HG03520 (cell line): ENCODE results near the gene RBBP8.

ENCODE experiments used
- ATAC-seq: cut with Tn5 transposase; IDR thresholded peaks from one replicate; pipeline ENCODE4 v1.9.1; 2021; ENCODE audit warnings: mild to moderate bottlenecking, moderate library complexity; ENCODE audit not compliant: unreplicated experiment

Gene RBBP8

GRCh38 chr18:22987547-22988189 is 54.5 kb downstream of the RBBP8 start:
- no peak for ATAC-seq

DNA sequence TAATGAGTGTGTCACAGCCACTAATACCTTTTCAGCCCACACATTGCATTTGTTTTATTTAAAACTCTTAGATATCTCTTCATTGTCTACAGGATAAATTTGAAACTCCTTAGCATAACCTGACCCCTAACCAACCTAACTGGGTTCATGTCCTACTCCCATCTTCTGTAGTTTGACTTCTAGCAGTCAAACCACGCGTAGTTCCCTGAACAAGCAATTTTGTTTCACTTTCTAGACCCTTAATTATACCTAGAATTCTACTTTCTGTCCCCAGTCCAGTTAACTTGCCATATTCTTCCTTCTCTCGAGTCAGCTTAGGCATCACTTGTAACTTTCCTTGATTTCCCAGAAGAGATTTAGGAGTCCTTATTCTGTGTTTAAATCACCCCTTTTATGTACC is 55.1 kb downstream of the RBBP8 start:
- no peak for ATAC-seq

- no peak for ATAC-seq
Measured at GRCh38 chr18:22998344-22998743, 65.2 kb downstream of the RBBP8 start.

DNA sequence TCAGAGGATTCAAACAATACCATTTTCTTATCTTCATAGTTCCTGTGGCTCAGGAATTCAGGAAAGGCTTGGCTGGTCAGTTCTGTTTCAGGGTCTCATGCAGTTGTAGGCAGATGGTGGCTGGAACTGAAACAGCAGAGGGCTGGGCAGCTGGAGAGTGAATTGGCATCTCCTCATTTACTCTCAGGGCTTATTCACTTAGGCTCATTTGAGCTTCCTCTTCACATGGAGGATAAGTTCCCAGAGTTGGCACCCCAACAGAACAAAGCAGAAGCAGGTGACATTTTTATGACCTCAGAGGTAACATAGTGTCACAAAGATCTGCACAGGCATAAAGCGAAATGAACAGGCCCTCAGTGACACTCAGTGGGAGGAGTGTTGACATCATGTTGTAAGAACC is 66.1 kb downstream of the RBBP8 start:
- ATAC-seq, result no peak

GRCh38 chr18:22999647-23000046 is 66.5 kb downstream of the RBBP8 start:
- ATAC-seq, result no peak

- no peak for ATAC-seq
Measured at GRCh38 chr18:23003289-23003688, 70.2 kb downstream of the RBBP8 start.

- no peak for ATAC-seq
Measured at GRCh38 chr18:23012249-23012648, 79.1 kb downstream of the RBBP8 start.

DNA sequence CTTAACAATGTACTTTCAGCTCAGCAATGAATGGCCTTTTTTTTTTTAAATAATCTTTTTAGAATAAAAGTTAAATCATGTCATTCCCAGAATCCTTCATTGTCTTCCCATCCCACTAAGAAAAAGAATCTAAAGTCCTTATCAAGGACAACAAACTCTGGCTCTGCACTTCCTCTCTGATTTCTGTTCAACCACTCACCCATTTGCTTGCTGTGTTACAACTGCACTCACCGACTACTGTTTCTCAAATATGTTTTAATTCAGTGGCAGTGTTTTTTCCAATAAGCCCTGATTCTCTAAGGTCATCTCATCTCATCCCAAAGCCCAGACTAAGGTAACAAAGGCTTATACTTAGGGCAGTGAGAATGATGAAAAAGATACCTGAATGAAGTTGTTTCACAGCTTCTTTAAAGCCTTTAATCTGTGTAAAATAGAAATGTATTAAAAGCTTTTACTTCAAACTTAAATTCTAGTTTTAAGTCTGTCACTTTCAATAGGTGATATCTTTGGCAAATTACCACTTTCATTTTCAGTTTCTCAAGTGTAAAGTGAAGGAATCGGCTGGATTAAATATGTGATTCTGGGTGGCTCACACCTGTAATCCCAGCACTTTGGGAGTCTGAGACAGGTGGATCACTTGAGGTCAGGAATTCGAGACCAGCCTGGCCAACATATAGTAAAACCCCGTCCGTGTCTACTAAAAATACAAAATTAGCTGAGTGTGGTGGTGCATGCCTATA is 87.6 kb downstream of the RBBP8 start:
- no peak for ATAC-seq

- ATAC-seq, result no peak
Measured at GRCh38 chr18:23021623-23022022, 88.5 kb downstream of the RBBP8 start.

GRCh38 chr18:23032030-23032582 is 99.0 kb downstream of the RBBP8 start:
- ATAC-seq, result no peak

DNA sequence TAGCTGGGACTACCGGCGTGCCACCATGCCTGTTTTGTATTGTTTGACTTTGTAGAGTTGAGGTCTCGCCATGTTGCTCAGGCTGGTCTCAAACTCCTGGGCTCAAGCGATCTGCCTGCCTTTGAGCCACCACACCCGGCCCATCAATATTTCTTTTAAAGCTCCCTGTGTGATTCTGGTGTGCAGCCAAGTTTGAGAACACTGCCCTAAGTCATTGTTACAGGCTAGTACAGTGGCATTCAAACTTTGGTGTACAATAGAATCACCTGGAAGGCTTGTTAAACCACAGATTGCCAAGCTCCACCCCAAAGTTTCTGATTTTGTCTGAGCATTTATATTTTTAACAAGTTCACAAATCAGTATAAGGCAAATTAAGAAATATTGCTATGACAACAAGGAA is 99.9 kb downstream of the RBBP8 start:
- ATAC-seq, result no peak

GRCh38 chr18:23036660-23037201 is 103.6 kb downstream of the RBBP8 start:
- ATAC-seq, result no peak

GRCh38 chr18:23037646-23038045 is 104.5 kb downstream of the RBBP8 start:
- ATAC-seq, result no peak

GRCh38 chr18:23038712-23039111 is 105.6 kb downstream of the RBBP8 start:
- ATAC-seq, result no peak

DNA sequence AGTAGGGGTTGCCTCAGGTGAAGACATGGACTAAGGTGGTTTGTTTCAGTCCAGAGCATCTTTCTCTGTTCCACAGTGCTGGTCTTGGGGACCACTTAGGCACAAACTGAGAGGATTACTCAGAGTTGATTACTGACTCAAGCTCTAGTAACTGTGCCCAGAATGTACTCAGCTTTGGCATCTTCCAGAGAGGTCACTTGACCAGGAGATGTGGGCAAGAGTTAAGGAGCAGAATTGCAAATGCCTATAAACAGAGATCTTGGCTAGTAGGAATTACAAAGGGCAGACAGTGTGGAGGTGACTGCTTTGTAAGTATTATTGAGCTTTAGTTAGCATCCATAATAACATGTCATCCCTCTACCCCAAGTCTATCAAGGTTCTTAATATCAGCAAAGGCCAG is 109.0 kb downstream of the RBBP8 start:
- no peak for ATAC-seq

DNA sequence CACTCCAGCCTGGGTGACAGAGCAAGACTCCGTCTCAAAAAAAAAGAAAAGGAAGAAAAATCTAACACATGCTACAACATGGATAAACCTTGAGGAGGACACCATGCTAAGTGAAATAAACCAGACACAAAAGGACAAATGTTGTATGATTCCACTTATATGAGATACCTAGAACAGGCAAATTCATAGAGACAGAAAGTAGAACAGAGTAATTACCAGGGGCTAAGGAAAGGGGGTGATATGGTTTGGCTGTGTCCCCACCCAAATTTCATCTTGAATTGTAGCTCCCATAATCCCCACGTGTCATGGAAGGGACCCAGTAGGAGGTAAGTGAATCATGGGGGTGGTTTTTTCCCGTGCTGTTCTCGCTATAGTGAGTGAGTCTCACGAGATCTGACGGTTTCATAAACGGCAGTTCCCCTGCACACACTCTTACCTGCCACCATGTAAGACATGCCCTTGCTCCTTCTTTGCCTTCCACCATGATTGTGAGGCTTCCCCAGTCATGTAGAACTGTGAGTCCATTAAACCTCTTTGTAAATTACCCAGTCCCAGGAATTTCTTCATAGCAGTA is 110.8 kb downstream of the RBBP8 start:
- no peak for ATAC-seq

- ATAC-seq, result no peak
Measured at GRCh38 chr18:23049698-23050373, 116.7 kb downstream of the RBBP8 start.

- no peak for ATAC-seq
Measured at GRCh38 chr18:23053776-23054457, 120.8 kb downstream of the RBBP8 start.

- ATAC-seq, result no peak
Measured at GRCh38 chr18:23054553-23054952, 121.4 kb downstream of the RBBP8 start.

DNA sequence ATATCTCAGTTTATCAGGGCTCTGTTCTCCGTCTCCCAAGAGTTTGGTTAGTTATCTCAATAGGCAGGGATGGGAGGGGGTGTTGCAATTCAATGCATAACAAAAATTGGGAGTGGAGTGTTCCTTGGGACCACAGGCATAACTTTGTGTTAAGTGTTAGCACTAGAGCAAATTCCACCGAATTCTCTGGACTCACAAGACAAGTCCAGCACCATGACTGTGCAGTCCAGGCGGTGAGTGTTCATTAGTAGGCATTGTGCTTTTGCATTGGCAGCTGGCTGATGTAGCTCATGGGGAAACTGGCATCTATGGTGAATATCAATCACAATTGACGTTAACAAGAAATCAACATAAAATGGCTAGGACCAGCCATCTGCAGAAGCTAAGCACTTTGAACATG is 123.2 kb downstream of the RBBP8 start:
- no peak for ATAC-seq

- no peak for ATAC-seq
Measured at GRCh38 chr18:23057096-23057495, 124.0 kb downstream of the RBBP8 start.
